Putamen (tissue), 1 donor: Measurements from ENCODE around the gene CEP97.

Experiments
- DNase-seq: peaks from one replicate; pipeline ENCODE4 v3.0.0-alpha.2; 2016; ENCODE audit warnings: low spot score

The CEP97 gene

GRCh38 chr3:101813817-101814440 lies 89.5 kb downstream of the CEP97 start:
- no peak for DNase-seq

GRCh38 chr3:101814835-101815234 lies 90.4 kb downstream of the CEP97 start:
- DNase-seq: no peak

GRCh38 chr3:101816215-101817149 lies 92.1 kb downstream of the CEP97 start:
- no peak for DNase-seq

GRCh38 chr3:101817992-101818391 lies 93.6 kb downstream of the CEP97 start:
- no peak for DNase-seq

- no peak for DNase-seq
Observed at GRCh38 chr3:101819649-101820206, 95.3 kb downstream of the CEP97 start.
